WERI-Rb-1 (cell line): ENCODE measurements around the gene CEP78.
A peak's percentile ranks its signal among the peaks of the same experiment; 100 is the strongest.

Experiments
- DNase-seq: peaks from one replicate; pipeline ENCODE4 v3.0.0-alpha.2; 2020
- H3K27ac ChIP-seq: fragments of 250-450 bp; sonication (Bioruptor Pico); 2 replicates; pipeline ENCODE4 v1.5.1; 2020; ENCODE audit warnings: mild to moderate bottlenecking, moderate library complexity
- H3K27me3 ChIP-seq: fragments of 250-450 bp; sonication (Bioruptor Pico); 2 replicates; pipeline ENCODE4 v1.5.1; 2021; ENCODE audit warnings: mild to moderate bottlenecking, low read depth, moderate library complexity; ENCODE audit not compliant: insufficient read depth, severe bottlenecking
- H3K36me3 ChIP-seq: fragments of 250-450 bp; sonication (Bioruptor Pico); 2 replicates; pipeline ENCODE4 v1.5.1; 2020; ENCODE audit warnings: mild to moderate bottlenecking, moderate library complexity
- H3K4me3 ChIP-seq: 2 replicates; pipeline ENCODE4 v1.5.1; 2011; ENCODE audit warnings: low read depth, mild to moderate bottlenecking, control low read depth, low read length
- H3K9me3 ChIP-seq: fragments of 250-450 bp; sonication (Bioruptor Pico); 2 replicates; pipeline ENCODE4 v1.5.1; 2021; ENCODE audit warnings: mild to moderate bottlenecking, moderate library complexity; ENCODE audit not compliant: severe bottlenecking
- TF ChIP-seq, protein P1 (sequence below): IDR thresholded peaks from 2 replicates; pipeline ENCODE4 v1.5.1; 2011; ENCODE audit warnings: low read depth, mild to moderate bottlenecking, control low read depth, inconsistent platforms, low read length

CEP78 gene

DNA sequence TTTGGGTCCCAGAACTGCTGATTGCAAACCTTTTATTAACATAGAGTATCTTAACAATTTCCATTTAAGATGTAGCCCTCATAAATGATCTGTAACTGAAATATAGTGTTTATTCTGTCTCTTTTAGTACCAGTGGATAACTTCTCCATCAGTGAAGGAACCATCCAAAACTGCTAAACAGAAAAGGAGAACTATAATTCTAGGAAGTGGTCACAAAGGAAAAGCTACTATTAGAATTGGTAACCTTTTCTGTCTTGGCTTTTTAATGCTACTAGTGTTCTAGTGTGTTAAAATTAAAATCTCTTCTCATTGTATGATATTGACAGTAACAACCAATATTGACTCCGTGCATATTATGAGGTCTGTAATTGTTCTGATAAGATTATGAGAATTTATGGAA lies 12.8 kb downstream of the CEP78 start:
- H3K36me3 ChIP-seq, result peaks cover 61% of the 10 kb centered on the region
- TF ChIP-seq, protein P1, sequence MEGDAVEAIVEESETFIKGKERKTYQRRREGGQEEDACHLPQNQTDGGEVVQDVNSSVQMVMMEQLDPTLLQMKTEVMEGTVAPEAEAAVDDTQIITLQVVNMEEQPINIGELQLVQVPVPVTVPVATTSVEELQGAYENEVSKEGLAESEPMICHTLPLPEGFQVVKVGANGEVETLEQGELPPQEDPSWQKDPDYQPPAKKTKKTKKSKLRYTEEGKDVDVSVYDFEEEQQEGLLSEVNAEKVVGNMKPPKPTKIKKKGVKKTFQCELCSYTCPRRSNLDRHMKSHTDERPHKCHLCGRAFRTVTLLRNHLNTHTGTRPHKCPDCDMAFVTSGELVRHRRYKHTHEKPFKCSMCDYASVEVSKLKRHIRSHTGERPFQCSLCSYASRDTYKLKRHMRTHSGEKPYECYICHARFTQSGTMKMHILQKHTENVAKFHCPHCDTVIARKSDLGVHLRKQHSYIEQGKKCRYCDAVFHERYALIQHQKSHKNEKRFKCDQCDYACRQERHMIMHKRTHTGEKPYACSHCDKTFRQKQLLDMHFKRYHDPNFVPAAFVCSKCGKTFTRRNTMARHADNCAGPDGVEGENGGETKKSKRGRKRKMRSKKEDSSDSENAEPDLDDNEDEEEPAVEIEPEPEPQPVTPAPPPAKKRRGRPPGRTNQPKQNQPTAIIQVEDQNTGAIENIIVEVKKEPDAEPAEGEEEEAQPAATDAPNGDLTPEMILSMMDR, result no peak
- no peak for DNase-seq
- H3K27ac ChIP-seq, result no peak overlapping the region
- H3K9me3 ChIP-seq, result no peaks in the 10 kb centered on the region
- H3K27me3 ChIP-seq, result no peaks in the 10 kb centered on the region
- H3K4me3 ChIP-seq, result no peak overlapping the region

DNA sequence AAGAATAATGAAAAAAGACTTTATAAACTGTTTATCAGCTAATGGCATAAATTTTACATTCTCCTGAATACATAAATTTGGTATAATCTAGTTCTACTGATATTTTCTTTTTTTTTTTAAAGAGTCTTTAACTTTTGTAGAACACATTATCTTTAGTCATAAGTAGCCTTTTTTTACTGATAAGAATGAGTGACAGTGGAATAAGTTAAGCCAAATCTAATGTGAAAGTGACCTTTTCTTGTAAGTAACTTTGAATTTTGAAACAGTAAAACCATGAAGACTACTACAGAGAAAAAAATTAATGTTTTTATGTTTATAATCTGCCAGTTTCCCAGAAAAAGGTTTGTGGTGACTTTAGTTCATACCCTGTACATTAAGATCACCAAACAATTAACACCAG lies 13.7 kb downstream of the CEP78 start:
- Histone ChIP-seq H3K4me3 (no peak overlapping the region), H3K27me3 (no peaks in the 10 kb centered on the region), H3K9me3 (no peaks in the 10 kb centered on the region), H3K27ac (no peak overlapping the region), H3K36me3 (peaks cover 57% of the 10 kb centered on the region)
- DNase-seq, result no peak
- TF ChIP-seq, protein P1, result no peak

DNA sequence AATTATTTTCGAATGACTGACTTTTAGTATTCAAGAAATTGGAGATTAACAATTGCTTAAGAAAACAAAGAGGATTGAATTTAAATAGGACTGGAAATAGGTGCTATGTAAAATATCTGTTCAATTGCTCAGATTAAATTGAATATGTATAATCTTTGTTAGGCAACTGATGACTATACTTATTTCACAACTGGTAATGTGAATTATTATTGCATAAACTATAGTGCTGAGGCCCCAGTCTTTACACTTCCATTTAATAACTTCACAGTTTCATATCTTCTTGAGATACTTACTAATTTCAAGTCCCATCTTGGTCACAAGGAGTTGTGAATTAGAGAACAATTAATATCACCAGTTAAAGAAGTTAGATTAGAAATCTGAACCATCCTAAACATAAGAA lies 16.7 kb downstream of the CEP78 start:
- Histone ChIP-seq H3K36me3 (peaks cover 45% of the 10 kb centered on the region), H3K4me3 (no peak overlapping the region), H3K27me3 (no peaks in the 10 kb centered on the region), H3K27ac (no peak overlapping the region), H3K9me3 (no peaks in the 10 kb centered on the region)
- TF ChIP-seq, protein P1, result no peak
- no peak for DNase-seq

DNA sequence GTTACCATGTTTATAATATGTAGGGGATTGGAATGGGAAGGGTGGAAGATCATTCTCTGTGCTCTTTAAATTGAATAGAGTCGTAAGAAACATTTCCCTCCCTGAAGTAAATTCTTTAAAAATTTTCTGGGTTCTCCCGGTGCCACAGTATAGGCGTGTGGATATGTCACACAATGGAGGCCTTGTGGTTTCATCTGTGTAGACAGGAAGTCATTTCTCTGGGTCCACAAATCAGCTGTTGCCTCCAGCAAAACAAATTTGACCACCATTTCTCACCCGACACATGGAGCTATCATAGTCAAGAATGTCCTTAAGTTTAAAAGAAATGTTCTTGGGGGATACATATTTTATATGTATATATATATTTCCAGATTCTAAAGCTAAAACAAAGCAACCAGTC lies 17.4 kb downstream of the CEP78 start:
- TF ChIP-seq, protein P1, result no peak
- Histone ChIP-seq H3K27ac (no peak overlapping the region), H3K4me3 (no peak overlapping the region), H3K9me3 (no peaks in the 10 kb centered on the region), H3K27me3 (no peaks in the 10 kb centered on the region), H3K36me3 (peaks cover 47% of the 10 kb centered on the region)
- DNase-seq, result no peak

DNA sequence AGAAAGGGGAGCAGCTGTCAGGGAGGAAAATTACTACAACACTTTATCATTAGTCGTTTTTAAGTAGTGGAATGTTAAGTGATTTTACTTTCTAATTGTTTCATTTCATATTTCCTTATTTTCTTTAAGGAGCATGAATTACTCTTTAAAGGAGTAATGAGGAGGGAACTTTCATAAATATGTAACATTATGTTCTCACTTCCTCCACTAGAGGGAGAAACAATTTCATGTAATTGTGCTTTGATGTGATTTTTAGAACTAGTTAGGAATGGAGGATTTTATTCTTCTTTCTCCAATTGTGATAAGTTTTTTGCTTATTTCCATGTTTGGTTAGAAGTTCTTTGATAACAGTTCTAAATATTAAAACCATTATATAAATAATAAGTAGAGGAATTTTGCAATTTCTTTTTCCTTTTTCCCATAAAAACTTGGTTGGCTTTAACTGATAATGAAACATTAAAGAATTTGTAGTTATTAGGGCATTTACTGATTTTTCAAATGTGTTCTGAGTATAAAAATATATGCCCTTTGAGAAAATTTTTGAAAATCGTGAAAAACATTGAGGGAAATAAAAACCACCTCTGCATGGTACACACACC lies 25.6 kb downstream of the CEP78 start:
- DNase-seq, result no peak
- Histone ChIP-seq H3K27me3 (no peaks in the 10 kb centered on the region), H3K36me3 (peaks cover 56% of the 10 kb centered on the region), H3K27ac (no peak overlapping the region), H3K4me3 (no peak overlapping the region), H3K9me3 (no peaks in the 10 kb centered on the region)
- TF ChIP-seq, protein P1, result peak; percentile 30; the same call in 1 of the 2 replicates

DNA sequence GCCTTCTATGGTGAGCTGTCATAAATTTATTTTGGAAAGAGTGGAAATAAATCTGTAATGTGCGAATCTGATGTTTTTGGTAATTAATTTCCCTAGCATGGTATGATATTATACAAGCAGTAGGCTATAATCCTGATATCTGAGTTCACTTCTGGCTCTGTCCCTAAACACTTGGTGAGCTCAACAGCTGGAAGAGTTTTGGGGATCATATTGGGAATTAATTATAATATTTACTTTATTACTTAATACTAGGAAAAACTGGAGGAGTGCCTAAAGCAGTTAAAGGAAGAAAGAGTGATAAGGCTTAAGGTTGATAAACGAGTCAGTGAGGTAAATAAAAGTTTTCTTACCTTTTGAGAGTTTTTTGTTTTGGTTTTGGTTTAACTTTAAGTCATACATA lies 26.8 kb downstream of the CEP78 start:
- H3K36me3 ChIP-seq, result peaks cover 67% of the 10 kb centered on the region
- no peaks in the 10 kb centered on the region for H3K9me3 ChIP-seq
- no peak for DNase-seq
- H3K4me3 ChIP-seq, result no peak overlapping the region
- no peaks in the 10 kb centered on the region for H3K27me3 ChIP-seq
- H3K27ac ChIP-seq, result no peak overlapping the region
- TF ChIP-seq, protein P1, result no peak
